ENCODE data around the gene DPM2.

The DPM2 gene

GRCh38 chr9:127934248-127934647 is 3.4 kb downstream of the DPM2 start:
- DNase-seq = no peak

- peak; percentile 36 for DNase-seq
Measured at GRCh38 chr9:127931092-127931881, 6.4 kb downstream of the DPM2 start.

GRCh38 chr9:127930231-127931091 is 7.2 kb downstream of the DPM2 start, which contains the start of gene PIP5KL1:
PIP5KL1 (minus strand) TSS chr9:127930777; CDS start chr9:127930752, 25 bp downstream.
- peak; percentile 63 for DNase-seq

DNA sequence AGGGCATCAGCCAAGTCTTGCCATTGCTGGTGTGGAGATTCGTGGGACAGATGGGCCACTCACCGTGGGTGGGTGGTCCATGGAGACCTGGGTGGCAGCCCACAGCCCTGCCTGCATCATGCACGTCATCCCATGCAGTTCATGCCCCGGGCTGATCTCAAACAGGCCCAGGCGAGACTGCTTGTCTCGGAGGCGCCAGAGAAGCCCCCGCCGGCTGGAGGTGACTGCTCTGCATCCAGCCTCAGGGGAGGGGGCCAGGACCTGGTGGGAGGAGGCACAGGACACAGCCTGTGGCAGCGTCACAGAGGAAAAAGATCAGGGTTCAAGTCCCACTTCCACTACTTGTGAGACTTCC is 8.1 kb downstream of the DPM2 start:
- no peak for DNase-seq

DNA sequence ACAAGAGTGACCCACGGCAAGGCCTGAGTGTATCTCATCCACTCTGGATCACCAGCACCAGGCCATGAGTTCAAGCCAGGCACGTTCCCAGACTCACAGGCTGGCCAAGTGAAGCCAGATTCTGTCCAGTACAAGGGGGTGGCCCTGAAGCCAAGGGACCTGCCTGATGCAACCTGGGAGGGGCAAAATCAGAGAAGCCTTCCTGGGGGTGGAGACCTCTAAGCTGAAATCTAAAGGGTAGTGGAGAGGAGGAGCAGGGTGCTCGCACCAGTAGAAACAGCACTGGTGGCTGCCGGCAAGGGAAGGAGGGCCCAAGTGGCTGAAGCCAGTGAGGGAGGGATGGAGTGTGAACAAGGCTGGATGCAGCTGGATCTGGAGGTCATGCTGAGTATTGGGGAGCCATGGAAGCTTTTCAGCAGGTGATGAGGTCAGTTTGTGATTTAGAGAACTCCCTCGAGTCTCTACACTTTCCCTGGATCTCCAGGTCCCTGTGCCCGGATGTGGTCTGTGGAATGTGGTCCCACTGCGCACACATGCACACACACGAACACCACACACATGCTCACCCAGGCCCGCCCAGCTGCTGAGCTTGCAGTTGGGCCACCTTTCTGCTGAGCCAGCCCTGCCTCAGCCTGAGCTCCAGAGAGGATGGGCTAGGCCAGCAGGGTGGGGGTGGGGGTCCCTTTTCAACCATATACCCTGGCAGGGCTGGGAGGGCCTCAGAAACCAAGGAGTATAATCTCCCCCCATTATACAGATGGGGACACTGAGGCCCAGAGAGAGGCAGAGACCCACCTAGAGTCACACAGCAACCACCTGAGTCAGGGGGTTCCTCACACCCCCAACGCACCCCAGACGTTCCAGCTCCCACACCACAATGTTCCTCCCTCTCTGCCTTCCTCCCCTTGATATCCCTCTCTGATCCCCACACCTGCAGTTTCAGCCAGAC is 8.7 kb downstream of the DPM2 start:
- no peak for DNase-seq

DNA sequence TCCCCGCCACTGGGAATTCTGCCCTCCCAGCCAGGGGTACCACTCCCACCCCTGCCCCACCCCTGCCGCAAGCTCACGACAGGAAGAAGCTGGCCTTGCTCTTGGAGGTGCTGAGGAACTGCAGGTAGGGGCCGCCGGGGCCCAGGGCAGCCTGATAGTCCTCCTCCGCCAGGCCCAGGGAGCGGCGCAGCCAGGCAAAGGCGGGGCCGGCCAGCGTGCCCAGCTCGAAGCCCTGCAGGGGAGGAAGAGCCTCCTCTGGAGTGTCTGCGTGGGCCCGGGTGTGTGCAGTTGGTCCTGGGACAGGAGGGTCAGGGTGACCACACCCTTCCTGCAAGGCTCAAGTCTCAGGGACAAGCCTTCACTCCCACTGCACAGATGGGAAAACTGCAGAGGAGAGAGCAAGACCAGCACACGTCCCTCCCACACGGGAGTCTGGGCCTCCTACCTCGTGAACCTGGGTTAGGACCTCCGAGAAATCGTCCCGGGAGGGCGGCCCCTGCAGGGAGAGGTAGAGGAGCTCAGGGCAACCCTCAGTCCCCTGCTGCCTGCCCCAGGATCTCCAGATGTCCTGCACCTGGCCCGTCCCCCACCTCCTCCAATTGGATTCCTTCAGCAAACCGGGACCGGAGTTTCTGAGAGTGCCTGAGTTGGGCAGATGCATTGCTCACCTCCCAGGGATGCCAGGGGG is 9.5 kb downstream of the DPM2 start:
- DNase-seq = no peak

DNA sequence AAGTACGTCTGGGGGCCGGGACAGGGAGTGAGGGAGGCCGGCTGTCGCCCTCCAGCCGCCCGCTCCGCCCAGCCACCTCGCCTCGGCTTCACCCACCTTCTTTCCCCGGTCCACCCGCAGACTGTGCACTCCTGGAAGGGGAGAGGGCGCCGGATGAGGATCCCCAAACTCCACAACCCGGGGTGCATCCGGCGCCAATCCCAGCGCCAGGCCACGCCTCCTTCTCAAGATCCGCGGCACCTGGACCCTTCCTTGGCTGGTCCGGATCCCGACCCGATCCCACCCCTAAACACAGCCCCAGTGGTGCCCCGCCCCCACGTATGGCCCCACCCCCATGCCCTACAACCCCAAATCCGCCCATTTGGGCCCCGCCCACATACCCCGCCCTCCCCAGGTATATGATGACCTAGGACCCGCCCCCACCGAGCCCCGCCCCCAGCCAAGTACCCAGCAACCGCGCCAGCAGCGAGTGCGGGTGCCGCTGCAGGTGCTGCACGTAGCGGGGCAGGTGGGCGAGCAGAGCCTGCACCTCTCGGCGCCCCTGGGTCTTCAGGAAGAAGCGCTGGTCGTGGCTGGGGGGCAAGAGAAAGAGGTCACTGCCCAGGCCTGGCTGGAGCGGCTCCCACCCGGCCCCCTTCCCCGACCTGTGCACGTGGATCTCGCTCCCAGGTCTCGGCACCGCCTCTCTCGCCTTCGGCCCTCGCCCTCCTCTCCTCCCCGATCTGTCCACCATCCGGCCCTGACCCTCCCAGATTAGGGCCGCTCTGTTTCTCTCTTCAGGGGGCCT is 10.3 kb downstream of the DPM2 start:
- no peak for DNase-seq

DNA sequence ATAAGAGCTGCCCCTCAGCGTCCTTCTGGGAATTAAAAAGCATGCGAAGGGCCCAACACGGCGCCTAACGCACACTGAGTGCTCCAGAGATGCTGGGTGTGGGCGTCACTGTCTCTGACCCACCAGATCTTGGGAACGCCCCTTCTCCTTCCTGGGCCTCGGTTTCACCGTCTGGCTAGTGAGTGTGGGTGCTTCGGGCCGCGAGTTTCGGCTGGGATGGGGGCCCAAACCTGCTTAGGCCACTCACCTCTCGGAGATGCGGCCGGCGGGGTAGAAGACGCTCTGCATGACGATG is 10.8 kb downstream of the DPM2 start:
- DNase-seq = no peak

DNA sequence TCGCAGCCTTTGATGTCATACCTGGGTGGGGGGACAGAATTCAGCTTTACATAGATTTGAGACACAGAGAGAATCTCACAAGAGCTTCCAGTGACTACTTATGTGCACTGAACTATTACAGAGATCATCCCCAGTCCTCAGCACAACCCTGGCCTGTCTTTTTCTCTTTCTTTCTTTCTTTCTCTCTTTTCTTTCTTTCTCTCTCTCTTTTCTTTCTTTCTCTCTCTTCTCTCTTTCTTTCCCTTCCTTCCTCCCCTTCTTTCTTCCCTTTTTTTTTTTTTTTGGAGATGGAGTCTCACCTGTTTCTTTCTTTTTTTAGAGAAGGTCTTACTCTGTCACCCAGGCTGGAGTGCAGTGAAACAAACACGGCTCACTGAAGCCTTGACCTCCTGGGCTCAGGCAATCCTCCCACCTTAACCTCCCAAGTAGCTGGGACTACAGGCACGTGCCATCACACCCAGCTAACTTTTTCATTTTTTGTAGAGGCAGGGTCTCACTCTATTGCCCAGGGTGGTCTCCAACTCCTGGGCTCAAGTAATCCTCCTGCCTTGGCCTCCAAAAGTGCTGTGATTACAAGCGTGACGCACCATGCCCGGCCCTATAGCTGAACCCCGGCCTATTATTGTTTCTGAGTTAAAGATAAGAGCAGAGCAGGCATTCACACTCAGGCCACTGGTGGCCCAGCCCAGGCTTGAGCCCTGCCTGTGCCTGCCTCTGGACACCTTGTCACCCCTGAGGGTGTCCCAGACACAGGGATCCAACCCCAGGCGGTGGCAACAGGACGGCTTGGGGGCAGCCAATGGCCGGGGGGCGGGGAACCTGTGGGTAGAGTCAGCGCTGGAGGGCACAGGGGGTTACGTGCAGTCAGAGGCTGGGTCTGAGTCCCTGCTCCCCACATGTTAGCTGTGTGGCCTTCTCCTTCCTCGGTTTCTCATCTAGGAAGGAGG is 11.4 kb downstream of the DPM2 start:
- no peak for DNase-seq

DNA sequence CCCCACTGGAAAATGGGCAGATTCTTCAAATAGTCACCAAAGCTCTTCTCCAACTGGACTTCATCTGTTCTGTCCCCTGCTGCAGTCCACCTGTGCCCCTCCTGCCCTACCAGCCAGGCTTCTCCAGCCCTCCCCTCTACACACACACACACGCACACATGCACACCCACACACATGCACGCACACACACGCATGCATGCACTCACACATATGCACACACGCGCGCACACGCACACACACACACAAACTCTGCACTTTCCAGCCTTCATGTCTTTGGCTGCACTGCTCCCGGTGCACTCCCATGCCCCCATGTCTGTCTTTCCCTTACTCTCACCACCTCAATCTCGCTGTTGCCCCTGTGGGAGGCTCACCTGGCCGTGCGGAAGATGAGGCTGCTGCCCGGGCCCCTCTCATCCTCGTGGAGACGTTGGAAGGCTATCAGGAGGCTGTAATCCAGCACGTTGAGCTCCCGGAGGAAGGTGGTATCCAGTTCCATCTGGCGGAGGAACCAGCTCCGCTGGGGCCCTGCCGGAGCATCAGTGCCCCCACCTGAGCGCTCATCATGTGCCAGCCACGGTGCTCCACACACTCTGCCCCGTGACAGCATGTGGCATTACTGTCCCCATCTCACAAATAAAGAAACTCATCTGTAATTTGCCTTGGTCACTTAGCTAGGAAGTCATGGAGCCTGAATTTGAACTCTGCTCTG is 12.8 kb downstream of the DPM2 start:
- DNase-seq = no peak

- DNase-seq = no peak
Measured at GRCh38 chr9:127923771-127924170, 13.9 kb downstream of the DPM2 start.

DNA sequence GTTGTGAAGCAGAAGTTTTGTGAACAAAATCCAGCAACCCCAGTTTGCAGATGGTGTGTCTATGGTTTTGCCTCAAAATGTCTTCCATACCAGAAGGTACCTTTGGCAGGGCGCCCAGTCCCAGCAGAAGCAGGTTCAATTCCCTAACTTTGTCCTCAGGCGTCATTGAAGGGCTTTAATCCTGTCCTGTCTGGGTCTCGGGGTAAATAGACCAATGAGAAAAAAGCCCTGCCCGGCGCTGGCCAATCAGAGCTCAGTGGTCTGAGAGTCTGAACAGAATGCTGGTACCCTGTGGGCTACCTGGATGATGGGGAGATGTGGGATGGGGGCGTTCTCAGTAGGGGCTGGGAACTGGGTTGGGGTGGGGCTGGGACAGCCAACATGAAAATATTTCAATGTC is 14.6 kb downstream of the DPM2 start:
- no peak for DNase-seq

- DNase-seq = no peak
Measured at GRCh38 chr9:127921557-127922120, 16.0 kb downstream of the DPM2 start.

DNA sequence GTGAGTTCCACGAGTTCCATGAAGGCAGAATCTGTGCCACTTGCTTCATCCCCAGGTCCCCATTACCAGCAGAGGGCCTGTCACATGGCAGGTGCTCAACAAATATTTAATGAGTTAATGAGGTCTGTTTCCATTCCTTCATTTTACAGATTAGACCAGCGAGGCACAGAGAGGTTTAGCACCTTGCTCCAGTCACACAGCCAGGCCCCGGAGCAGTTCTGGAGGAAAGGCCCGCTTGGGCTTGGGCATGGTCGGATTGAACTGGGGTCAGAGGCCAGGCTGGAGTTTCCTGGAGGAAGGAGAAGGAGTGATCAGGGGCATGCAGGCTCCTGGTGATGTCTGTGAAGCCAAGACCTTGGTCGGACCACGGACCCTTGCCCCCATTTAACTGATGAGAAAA is 16.9 kb downstream of the DPM2 start:
- no peak for DNase-seq

DNA sequence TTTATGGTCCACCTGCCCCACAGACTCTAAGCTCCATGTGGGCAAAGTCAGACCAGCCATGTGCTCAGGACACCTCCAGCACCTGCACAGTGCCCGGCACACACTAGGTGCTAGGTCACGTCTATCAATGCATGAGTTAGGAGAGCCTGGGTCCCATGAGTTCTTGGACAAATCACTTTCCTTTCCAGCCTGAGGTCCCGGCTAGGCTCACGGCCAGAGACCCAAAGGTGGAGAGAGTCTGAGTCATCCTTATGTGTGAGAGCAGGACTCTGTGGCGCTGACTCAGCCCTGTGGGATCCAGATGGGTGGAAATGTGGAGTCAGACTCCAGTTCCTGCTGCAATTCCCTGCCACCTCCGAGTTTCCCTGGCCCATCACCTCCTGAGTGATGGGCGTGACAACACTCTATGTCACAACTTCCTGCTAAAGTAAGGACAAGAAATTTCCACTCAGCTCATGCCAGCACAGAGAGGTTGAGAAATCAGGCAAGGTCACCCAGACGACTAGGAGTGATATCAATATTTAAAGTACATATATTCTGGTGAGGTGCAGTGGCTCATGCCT is 18.3 kb downstream of the DPM2 start:
- no peak for DNase-seq

DNA sequence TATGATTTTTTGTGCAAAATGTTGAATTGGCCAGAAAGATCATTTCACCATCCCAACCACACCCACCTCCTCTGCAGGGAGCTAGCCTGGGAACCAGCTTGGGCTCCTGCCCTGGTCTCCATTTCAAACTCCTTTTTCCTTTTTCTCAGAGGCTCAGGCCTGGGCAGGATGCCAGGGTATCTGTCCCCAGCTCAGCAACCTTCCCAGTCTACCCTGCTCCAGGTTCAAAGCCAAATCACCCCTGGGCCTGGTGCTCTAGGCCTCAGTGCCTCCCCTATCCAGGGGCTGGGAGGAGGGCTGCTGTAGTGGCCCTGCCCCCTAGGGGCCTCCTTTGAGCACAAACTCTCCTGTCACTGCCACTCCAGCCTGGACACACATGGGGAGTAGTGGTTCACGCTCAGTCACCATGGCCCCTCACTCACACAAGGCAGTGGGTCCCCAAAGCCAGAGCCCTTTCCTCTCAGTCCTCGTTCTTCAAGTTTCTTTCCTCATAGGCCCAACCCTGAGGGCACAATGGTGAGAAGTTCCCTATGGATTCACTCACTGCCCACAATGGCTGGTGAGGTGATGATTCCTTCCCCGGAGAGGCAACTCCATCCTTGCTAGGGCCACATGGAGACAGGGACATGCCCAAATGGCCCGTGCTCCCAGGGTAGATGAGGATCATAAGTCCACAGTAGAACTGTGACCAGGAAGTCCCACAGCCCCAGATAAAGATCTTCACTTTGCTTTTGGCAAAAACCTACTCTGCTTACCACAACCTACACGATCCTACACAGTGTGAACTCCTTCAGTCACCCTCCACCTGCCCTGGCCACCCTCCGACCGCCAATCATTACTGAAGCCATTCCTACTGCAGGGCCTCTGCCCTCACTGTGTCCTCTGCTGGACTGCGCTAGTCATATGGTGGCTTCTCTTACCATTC is 19.2 kb downstream of the DPM2 start:
- no peak for DNase-seq

DNA sequence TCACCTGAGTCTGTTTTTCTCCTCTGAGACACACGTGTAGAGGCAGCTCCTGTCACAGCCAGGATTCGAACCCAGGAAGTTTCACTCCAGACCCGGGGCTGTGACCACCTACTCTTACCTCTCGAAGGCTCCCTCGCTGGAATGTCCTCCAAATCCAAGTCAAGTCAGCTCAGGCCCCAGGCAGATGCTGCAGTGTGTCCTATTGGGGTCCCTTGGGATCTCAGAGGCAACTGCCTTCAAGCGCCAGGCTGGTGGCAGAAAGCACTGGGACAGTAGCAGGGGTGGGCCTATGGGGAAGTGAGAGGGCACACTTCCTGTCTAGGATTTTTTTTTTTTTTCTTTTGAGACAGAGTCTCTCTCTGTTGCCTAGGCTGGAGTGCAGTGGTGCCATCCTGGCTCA is 20.1 kb downstream of the DPM2 start:
- DNase-seq = no peak

Measured in SHP77 treated with DMSO at 0.1 percent for 48 hours (cell line).